H1 (cell line): ENCODE results near the gene TDRD12. TPM values are rescaled to one million over a fixed set of nuclear protein-coding genes. Genes with fewer than 3 reads are reported as not detected.
A peak's percentile ranks its signal among the peaks of the same experiment; 100 is the strongest.
"Not testable (repeated sequence)": the region's sequence is repeated elsewhere in the genome, so short reads cannot be mapped to it uniquely, and the experiment has no call there.

Source experiments
- CTCF ChIA-PET: fragments of 300-600 bp; sonication (Branson Sonifier 250); formaldehyde crosslinking; loops from one replicate; lab custom pipeline; 2021; ENCODE audit not compliant: partially characterized antibody; lab: Charles Lee
- POLR2A ChIA-PET: fragments of 300-600 bp; sonication (Branson Sonifier 250); formaldehyde crosslinking; loops from one replicate; lab custom pipeline; 2021; ENCODE audit warnings: inconsistent platforms; ENCODE audit not compliant: partially characterized antibody; lab: Charles Lee
- DNase-seq, 2 experiments: peaks; one replicate each; pipeline versions ENCODE4 v3.0.0 to v3.0.0-alpha.2; 2010 to 2022; ENCODE audit warnings: low spot score in 2 of 2, low read depth in 1 of 2, mixed read lengths in 1 of 2
- FAIRE-seq: peaks from 2 replicates; lab custom pipeline; 2011; peaks lifted over from hg19 to GRCh38; lab: Jason Lieb, UNC
- H2AFZ ChIP-seq: 2 replicates; pipeline ENCODE4 v1.8.1; 2012; ENCODE audit warnings: low read length, inconsistent platforms
- H2AK5ac ChIP-seq: 2 replicates; pipeline ENCODE4 v1.6.1; 2013; ENCODE audit warnings: low read depth, low read length
- H2BK120ac ChIP-seq: replicated peaks from 2 replicates; pipeline ENCODE3; 2013; ENCODE audit warnings: low read depth, low read length, inconsistent platforms
- H2BK12ac ChIP-seq: 2 replicates; pipeline ENCODE4 v1.6.1; 2013; ENCODE audit warnings: low read depth, low read length
- H2BK15ac ChIP-seq: 2 replicates; pipeline ENCODE4 v1.6.1; 2013; ENCODE audit warnings: low read length
- H2BK20ac ChIP-seq: 2 replicates; pipeline ENCODE4 v1.6.1; 2013; ENCODE audit warnings: low read length
- H2BK5ac ChIP-seq: 2 replicates; pipeline ENCODE4 v1.6.1; 2013; ENCODE audit warnings: low read depth, low read length
- H3K14ac ChIP-seq: 2 replicates; pipeline ENCODE4 v1.6.1; 2013; ENCODE audit warnings: inconsistent platforms; ENCODE audit not compliant: insufficient read length
- H3K18ac ChIP-seq: 2 replicates; pipeline ENCODE4 v1.6.1; 2013; ENCODE audit warnings: low read length; ENCODE audit errors: extremely low read depth
- H3K23ac ChIP-seq: 2 replicates; pipeline ENCODE4 v1.6.1; 2013; ENCODE audit warnings: inconsistent platforms; ENCODE audit not compliant: insufficient read length
- H3K23me2 ChIP-seq: 2 replicates; pipeline ENCODE4 v1.6.1; 2013; ENCODE audit warnings: low read depth, low read length
- H3K27ac ChIP-seq: 2 replicates; pipeline ENCODE4 v1.6.1; 2011; ENCODE audit warnings: low read depth, low read length, inconsistent platforms
- H3K27me3 ChIP-seq, 4 experiments: replicated peaks in 1 of 4; 1 replicate in 1 of 4; 2 replicates in 3 of 4; pipeline versions ENCODE4 v1.6.1 to v1.8.1; 2011 to 2013; ENCODE audit warnings: low read length in 3 of 4, mild to moderate bottlenecking in 3 of 4, inconsistent platforms in 2 of 4, mixed read lengths in 2 of 4, moderate library complexity in 1 of 4; ENCODE audit not compliant: control insufficient read depth in 3 of 4, insufficient read depth in 3 of 4; ENCODE audit errors: extremely low read depth in 1 of 4
- H3K36me3 ChIP-seq, 4 experiments: 2 replicates each; pipeline versions ENCODE4 v1.6.1 to v1.8.1; 2011 to 2013; ENCODE audit warnings: mild to moderate bottlenecking in 4 of 4, low read length in 3 of 4, moderate library complexity in 2 of 4, control low read depth in 1 of 4, inconsistent platforms in 1 of 4; ENCODE audit not compliant: insufficient read depth in 4 of 4, control insufficient read depth in 2 of 4
- H3K4ac ChIP-seq: replicated peaks from 2 replicates; pipeline ENCODE3; 2013; ENCODE audit warnings: low read length, low read depth, mixed read lengths, inconsistent platforms; ENCODE audit not compliant: insufficient read length
- H3K4me1 ChIP-seq, 4 experiments: replicated peaks in 1 of 4; 1 replicate in 1 of 4; 2 replicates in 3 of 4; pipeline versions ENCODE4 v1.6.1 to v1.8.1; 2011 to 2013; ENCODE audit warnings: low read length in 3 of 4, inconsistent platforms in 2 of 4, mixed read lengths in 1 of 4; ENCODE audit not compliant: insufficient read depth in 4 of 4, control insufficient read depth in 3 of 4
- H3K4me2 ChIP-seq, 2 experiments: 2 replicates each; pipeline versions ENCODE4 v1.6.1 to v1.8.1; 2011 to 2013; ENCODE audit warnings: low read depth in 2 of 2, low read length in 2 of 2, control low read depth in 1 of 2, inconsistent platforms in 1 of 2, mild to moderate bottlenecking in 1 of 2; ENCODE audit not compliant: insufficient read depth in 1 of 2
- H3K4me3 ChIP-seq, 4 experiments: fragments of 200-600, 300-600 bp in 1 of 4; sonication (generic), shearing (Covaris generic), sonication (Bioruptor Twin) in 1 of 4; 2 replicates each; pipeline versions ENCODE4 v1.5.1 to v1.8.1; 2011 to 2016; ENCODE audit warnings: low read length in 4 of 4, low read depth in 3 of 4, control low read depth in 2 of 4, inconsistent platforms in 2 of 4, mild to moderate bottlenecking in 2 of 4, mixed read lengths in 1 of 4, moderate library complexity in 1 of 4; ENCODE audit not compliant: insufficient read depth in 2 of 4; ENCODE audit errors: extremely low read depth in 1 of 4
- H3K56ac ChIP-seq: replicated peaks from 2 replicates; pipeline ENCODE3; 2013; ENCODE audit warnings: low read depth, mild to moderate bottlenecking, mixed read lengths, low read length, inconsistent platforms; ENCODE audit not compliant: insufficient read length
- H3K79me1 ChIP-seq: 2 replicates; pipeline ENCODE4 v1.6.1; 2013; ENCODE audit warnings: low read depth, low read length, control low read depth
- H3K79me2 ChIP-seq, 2 experiments: 2 replicates each; pipeline versions ENCODE4 v1.6.1 to v1.8.1; 2012 to 2013; ENCODE audit warnings: low read length in 2 of 2, mild to moderate bottlenecking in 2 of 2, inconsistent platforms in 1 of 2; ENCODE audit not compliant: insufficient read depth in 2 of 2, control insufficient read depth in 1 of 2
- H3K9ac ChIP-seq, 4 experiments: replicated peaks in 1 of 4; 1 replicate in 1 of 4; 2 replicates in 3 of 4; pipeline versions ENCODE4 v1.6.1 to v1.8.1; 2011 to 2013; ENCODE audit warnings: low read depth in 3 of 4, low read length in 3 of 4, control low read depth in 2 of 4, mild to moderate bottlenecking in 2 of 4, moderate library complexity in 2 of 4, inconsistent platforms in 1 of 4; ENCODE audit errors: extremely low read depth in 1 of 4
- H3K9me3 ChIP-seq, 2 experiments: 2 replicates each; pipeline versions ENCODE4 v1.6.1 to v1.8.1; 2012 to 2013; ENCODE audit warnings: mild to moderate bottlenecking in 2 of 2, moderate library complexity in 2 of 2, control low read depth in 1 of 2, inconsistent platforms in 1 of 2, low read depth in 1 of 2, low read length in 1 of 2, mixed read lengths in 1 of 2; ENCODE audit not compliant: insufficient read depth in 2 of 2
- H4K20me1 ChIP-seq, 2 experiments: replicated peaks in 1 of 2; 2 replicates each; pipeline versions ENCODE3 to v1.8.1; 2011 to 2013; ENCODE audit warnings: inconsistent platforms in 2 of 2, low read length in 2 of 2, mild to moderate bottlenecking in 1 of 2; ENCODE audit not compliant: insufficient read depth in 2 of 2, control insufficient read depth in 1 of 2
- H4K5ac ChIP-seq: 2 replicates; pipeline ENCODE4 v1.6.1; 2013; ENCODE audit warnings: low read length, low read depth, mixed read lengths, inconsistent platforms; ENCODE audit not compliant: insufficient read length
- H4K8ac ChIP-seq: 2 replicates; pipeline ENCODE4 v1.8.0; 2013; ENCODE audit warnings: mild to moderate bottlenecking, moderate library complexity, low read length, inconsistent platforms; ENCODE audit not compliant: insufficient read depth; ENCODE audit errors: extremely low read depth
- H4K91ac ChIP-seq: replicated peaks from 2 replicates; pipeline ENCODE3; 2013; ENCODE audit warnings: low read length, mixed read lengths, inconsistent platforms; ENCODE audit not compliant: insufficient read length
- whole genome bisulfite sequencing, 2 experiments: shearing (Covaris generic) in 1 of 2; methylation state at CpG; one replicate each; pipeline versions ENCODE4 v1.1.6 to v1.1.7; 2013 to 2015; ENCODE audit warnings: low lambda C conversion rate in 2 of 2, mixed read lengths in 2 of 2, inconsistent platforms in 1 of 2, low coverage in 1 of 2, missing lambda C conversion rate in 1 of 2; ENCODE audit not compliant: insufficient replicate concordance in 2 of 2, insufficient coverage in 1 of 2, insufficient read length in 1 of 2; ENCODE audit errors: extremely low coverage in 1 of 2, missing lambda C conversion rate in 1 of 2; 5-methylcytosine and 5-hydroxymethylcytosine counted together
- polyA plus RNA-seq, 7 experiments: library from polyadenylated mRNA; depleted of rRNA in 3 of 7; stranded (reverse) in 5 of 7; unstranded in 2 of 7; fragments of >200 nt in 5 of 7; fragments of 200-250 nt in 2 of 7; gene quantifications; 1 replicate in 5 of 7; 2 replicates in 1 of 7; 4 replicates in 1 of 7; pipeline versions ENCODE4 v1.2.1 to v1.2.3, GENCODE V29; 2011 to 2013; ENCODE audit warnings: missing spikeins in 2 of 7, mixed read lengths in 2 of 7
- total RNA-seq: library from RNA; stranded (reverse); fragmentation: NEBNext Ultra II Directional; extraction: Animal tissue kit (Norgen Biotek cat#: 25700); gene quantifications from 2 replicates; pipeline ENCODE4 v1.2.1, GENCODE V29; 2021

TDRD12 gene
- total and polyA plus RNA-seq, 2 of the 8 experiments (the other 6 are each of a cell fraction or from before 2014, with no cell fraction given): 0.39 to 0.88 TPM

- not testable (repeated sequence) for H3K36me3 ChIP-seq, H3K23ac ChIP-seq, H3K23me2 ChIP-seq, H4K91ac ChIP-seq, H4K8ac ChIP-seq, H4K5ac ChIP-seq, H3K56ac ChIP-seq, H3K4ac ChIP-seq, H2BK120ac ChIP-seq, H3K27me3 ChIP-seq, FAIRE-seq, H3K14ac ChIP-seq, H3K4me1 ChIP-seq, DNase-seq, H2BK15ac ChIP-seq, H3K79me2 ChIP-seq, H3K9ac ChIP-seq, H2BK20ac ChIP-seq, H2AK5ac ChIP-seq, H4K20me1 ChIP-seq, H3K27ac ChIP-seq, H3K4me3 ChIP-seq, H3K9me3 ChIP-seq, H3K79me1 ChIP-seq
- WGBS, 2 experiments: 91% methylated on average over 5 of the region's 5 CpGs; no CpG with 5 or more reads in 1 of the 2 experiments
- Histone ChIP-seq H3K18ac (peak overlapping the region; percentile 38), H2BK12ac (0 out of 2 replicates have a peak overlapping the region, but pooled peaks have one; percentile 80), H3K4me2 (0 out of 4 replicates have a peak overlapping the region, but pooled peaks of 1 of the 2 experiments have one; percentile 25), H2AFZ (0 out of 2 replicates have a peak overlapping the region, but pooled peaks have one; percentile 83), H2BK5ac (peak overlapping the region; percentile 63; the same call in 1 of the 2 replicates)
- POLR2A ChIA-PET: interaction anchor here (0.6 kb wide), 1 partner anchor 205 kb away, joined by 3 read pairs; no protein-coding TSS in a partner anchor
- CTCF ChIA-PET: interaction anchor here (0.9 to 1.9 kb wide), 6 partner anchors 9 to 69 kb away, joined by 3 to 12 read pairs (median 4); no protein-coding TSS in a partner anchor
Measured at GRCh38 chr19:32787895-32788294, 68.3 kb downstream of the TDRD12 start.
